H1 (cell line): Measurements from ENCODE around the gene SCAMP4. TPM values are rescaled to one million over a fixed set of nuclear protein-coding genes. Genes with fewer than 3 reads are reported as not detected.

Experiments used
- CTCF ChIA-PET: fragments of 300-600 bp; sonication (Branson Sonifier 250); formaldehyde crosslinking; loops from one replicate; lab custom pipeline; 2021; ENCODE audit not compliant: partially characterized antibody; lab: Charles Lee
- POLR2A ChIA-PET: fragments of 300-600 bp; sonication (Branson Sonifier 250); formaldehyde crosslinking; loops from one replicate; lab custom pipeline; 2021; ENCODE audit warnings: inconsistent platforms; ENCODE audit not compliant: partially characterized antibody; lab: Charles Lee
- DNase-seq, 2 experiments: peaks; one replicate each; pipeline versions ENCODE4 v3.0.0 to v3.0.0-alpha.2; 2010 to 2022; ENCODE audit warnings: low spot score in 2 of 2, low read depth in 1 of 2, mixed read lengths in 1 of 2
- FAIRE-seq: peaks from 2 replicates; lab custom pipeline; 2011; peaks lifted over from hg19 to GRCh38; lab: Jason Lieb, UNC
- H2AFZ ChIP-seq: 2 replicates; pipeline ENCODE4 v1.8.1; 2012; ENCODE audit warnings: low read length, inconsistent platforms
- H2AK5ac ChIP-seq: 2 replicates; pipeline ENCODE4 v1.6.1; 2013; ENCODE audit warnings: low read depth, low read length
- H2BK120ac ChIP-seq: replicated peaks from 2 replicates; pipeline ENCODE3; 2013; ENCODE audit warnings: low read depth, low read length, inconsistent platforms
- H2BK12ac ChIP-seq: 2 replicates; pipeline ENCODE4 v1.6.1; 2013; ENCODE audit warnings: low read depth, low read length
- H2BK15ac ChIP-seq: 2 replicates; pipeline ENCODE4 v1.6.1; 2013; ENCODE audit warnings: low read length
- H2BK20ac ChIP-seq: 2 replicates; pipeline ENCODE4 v1.6.1; 2013; ENCODE audit warnings: low read length
- H2BK5ac ChIP-seq: 2 replicates; pipeline ENCODE4 v1.6.1; 2013; ENCODE audit warnings: low read depth, low read length
- H3K14ac ChIP-seq: 2 replicates; pipeline ENCODE4 v1.6.1; 2013; ENCODE audit warnings: inconsistent platforms; ENCODE audit not compliant: insufficient read length
- H3K18ac ChIP-seq: 2 replicates; pipeline ENCODE4 v1.6.1; 2013; ENCODE audit warnings: low read length; ENCODE audit errors: extremely low read depth
- H3K23ac ChIP-seq: 2 replicates; pipeline ENCODE4 v1.6.1; 2013; ENCODE audit warnings: inconsistent platforms; ENCODE audit not compliant: insufficient read length
- H3K23me2 ChIP-seq: 2 replicates; pipeline ENCODE4 v1.6.1; 2013; ENCODE audit warnings: low read depth, low read length
- H3K27ac ChIP-seq: 2 replicates; pipeline ENCODE4 v1.6.1; 2011; ENCODE audit warnings: low read depth, low read length, inconsistent platforms
- H3K27me3 ChIP-seq, 4 experiments: replicated peaks in 1 of 4; 1 replicate in 1 of 4; 2 replicates in 3 of 4; pipeline versions ENCODE4 v1.6.1 to v1.8.1; 2011 to 2013; ENCODE audit warnings: low read length in 3 of 4, mild to moderate bottlenecking in 3 of 4, inconsistent platforms in 2 of 4, mixed read lengths in 2 of 4, moderate library complexity in 1 of 4; ENCODE audit not compliant: control insufficient read depth in 3 of 4, insufficient read depth in 3 of 4; ENCODE audit errors: extremely low read depth in 1 of 4
- H3K36me3 ChIP-seq, 4 experiments: 2 replicates each; pipeline versions ENCODE4 v1.6.1 to v1.8.1; 2011 to 2013; ENCODE audit warnings: mild to moderate bottlenecking in 4 of 4, low read length in 3 of 4, moderate library complexity in 2 of 4, control low read depth in 1 of 4, inconsistent platforms in 1 of 4; ENCODE audit not compliant: insufficient read depth in 4 of 4, control insufficient read depth in 2 of 4
- H3K4ac ChIP-seq: replicated peaks from 2 replicates; pipeline ENCODE3; 2013; ENCODE audit warnings: low read length, low read depth, mixed read lengths, inconsistent platforms; ENCODE audit not compliant: insufficient read length
- H3K4me1 ChIP-seq, 4 experiments: replicated peaks in 1 of 4; 1 replicate in 1 of 4; 2 replicates in 3 of 4; pipeline versions ENCODE4 v1.6.1 to v1.8.1; 2011 to 2013; ENCODE audit warnings: low read length in 3 of 4, inconsistent platforms in 2 of 4, mixed read lengths in 1 of 4; ENCODE audit not compliant: insufficient read depth in 4 of 4, control insufficient read depth in 3 of 4
- H3K4me2 ChIP-seq, 2 experiments: 2 replicates each; pipeline versions ENCODE4 v1.6.1 to v1.8.1; 2011 to 2013; ENCODE audit warnings: low read depth in 2 of 2, low read length in 2 of 2, control low read depth in 1 of 2, inconsistent platforms in 1 of 2, mild to moderate bottlenecking in 1 of 2; ENCODE audit not compliant: insufficient read depth in 1 of 2
- H3K4me3 ChIP-seq, 4 experiments: fragments of 200-600, 300-600 bp in 1 of 4; sonication (generic), shearing (Covaris generic), sonication (Bioruptor Twin) in 1 of 4; 2 replicates each; pipeline versions ENCODE4 v1.5.1 to v1.8.1; 2011 to 2016; ENCODE audit warnings: low read length in 4 of 4, low read depth in 3 of 4, control low read depth in 2 of 4, inconsistent platforms in 2 of 4, mild to moderate bottlenecking in 2 of 4, mixed read lengths in 1 of 4, moderate library complexity in 1 of 4; ENCODE audit not compliant: insufficient read depth in 2 of 4; ENCODE audit errors: extremely low read depth in 1 of 4
- H3K56ac ChIP-seq: replicated peaks from 2 replicates; pipeline ENCODE3; 2013; ENCODE audit warnings: low read depth, mild to moderate bottlenecking, mixed read lengths, low read length, inconsistent platforms; ENCODE audit not compliant: insufficient read length
- H3K79me1 ChIP-seq: 2 replicates; pipeline ENCODE4 v1.6.1; 2013; ENCODE audit warnings: low read depth, low read length, control low read depth
- H3K79me2 ChIP-seq, 2 experiments: 2 replicates each; pipeline versions ENCODE4 v1.6.1 to v1.8.1; 2012 to 2013; ENCODE audit warnings: low read length in 2 of 2, mild to moderate bottlenecking in 2 of 2, inconsistent platforms in 1 of 2; ENCODE audit not compliant: insufficient read depth in 2 of 2, control insufficient read depth in 1 of 2
- H3K9ac ChIP-seq, 4 experiments: replicated peaks in 1 of 4; 1 replicate in 1 of 4; 2 replicates in 3 of 4; pipeline versions ENCODE4 v1.6.1 to v1.8.1; 2011 to 2013; ENCODE audit warnings: low read depth in 3 of 4, low read length in 3 of 4, control low read depth in 2 of 4, mild to moderate bottlenecking in 2 of 4, moderate library complexity in 2 of 4, inconsistent platforms in 1 of 4; ENCODE audit errors: extremely low read depth in 1 of 4
- H3K9me3 ChIP-seq, 2 experiments: 2 replicates each; pipeline versions ENCODE4 v1.6.1 to v1.8.1; 2012 to 2013; ENCODE audit warnings: mild to moderate bottlenecking in 2 of 2, moderate library complexity in 2 of 2, control low read depth in 1 of 2, inconsistent platforms in 1 of 2, low read depth in 1 of 2, low read length in 1 of 2, mixed read lengths in 1 of 2; ENCODE audit not compliant: insufficient read depth in 2 of 2
- H4K20me1 ChIP-seq, 2 experiments: replicated peaks in 1 of 2; 2 replicates each; pipeline versions ENCODE3 to v1.8.1; 2011 to 2013; ENCODE audit warnings: inconsistent platforms in 2 of 2, low read length in 2 of 2, mild to moderate bottlenecking in 1 of 2; ENCODE audit not compliant: insufficient read depth in 2 of 2, control insufficient read depth in 1 of 2
- H4K5ac ChIP-seq: 2 replicates; pipeline ENCODE4 v1.6.1; 2013; ENCODE audit warnings: low read length, low read depth, mixed read lengths, inconsistent platforms; ENCODE audit not compliant: insufficient read length
- H4K8ac ChIP-seq: 2 replicates; pipeline ENCODE4 v1.8.0; 2013; ENCODE audit warnings: mild to moderate bottlenecking, moderate library complexity, low read length, inconsistent platforms; ENCODE audit not compliant: insufficient read depth; ENCODE audit errors: extremely low read depth
- H4K91ac ChIP-seq: replicated peaks from 2 replicates; pipeline ENCODE3; 2013; ENCODE audit warnings: low read length, mixed read lengths, inconsistent platforms; ENCODE audit not compliant: insufficient read length
- BRCA1 ChIP-seq: IDR thresholded peaks from 2 replicates; pipeline ENCODE4 v1.6.1; 2012; ENCODE audit warnings: low read depth, low read length, improper control_type of control experiment
- CREB1 ChIP-seq: IDR thresholded peaks from 2 replicates; pipeline ENCODE4 v1.6.1; 2012; ENCODE audit warnings: inconsistent platforms
- EZH2 ChIP-seq: fragments of 200-600 bp; sonication (generic); IDR thresholded peaks from 2 replicates; pipeline ENCODE4 v1.7.1; 2012; ENCODE audit warnings: low read depth, mild to moderate bottlenecking, moderate library complexity, low read length, inconsistent platforms; ENCODE audit not compliant: severe bottlenecking
- MAX ChIP-seq: IDR thresholded peaks from 2 replicates; pipeline ENCODE4 v1.6.1; 2012; ENCODE audit warnings: inconsistent platforms
- PHF8 ChIP-seq: fragments of 200-600 bp; sonication (generic); conservative IDR thresholded peaks from 2 replicates; pipeline ENCODE4 v1.7.1; 2012; ENCODE audit warnings: low read depth, mild to moderate bottlenecking, inconsistent platforms, low read length, moderate library complexity
- RFX5 ChIP-seq: IDR thresholded peaks from 2 replicates; pipeline ENCODE4 v1.6.1; 2011; ENCODE audit warnings: low read depth, low read length, improper control_type of control experiment, borderline replicate concordance
- RNF2 ChIP-seq: fragments of 200-900, 300-1000 bp; sonication (generic); IDR thresholded peaks from 2 replicates; pipeline ENCODE4 v1.7.1; 2016; ENCODE audit warnings: borderline replicate concordance, low read depth, mild to moderate bottlenecking, antibody characterized with exemption, low read length; ENCODE audit not compliant: poor library complexity, severe bottlenecking; ENCODE audit errors: missing control alignments
- RXRA ChIP-seq: IDR thresholded peaks from 2 replicates; pipeline ENCODE4 v1.6.1; 2011; ENCODE audit warnings: low read depth, mild to moderate bottlenecking, low read length, moderate library complexity; ENCODE audit not compliant: insufficient read depth
- SRF ChIP-seq: IDR thresholded peaks from 2 replicates; pipeline ENCODE4 v1.6.1; 2011; ENCODE audit warnings: mild to moderate bottlenecking, low read depth, low read length, moderate library complexity
- USF2 ChIP-seq: IDR thresholded peaks from 2 replicates; pipeline ENCODE4 v1.6.1; 2011; ENCODE audit warnings: low read length, improper control_type of control experiment
- WGBS, 2 experiments: shearing (Covaris generic) in 1 of 2; methylation state at CpG; one replicate each; pipeline versions ENCODE4 v1.1.6 to v1.1.7; 2013 to 2015; ENCODE audit warnings: low lambda C conversion rate in 2 of 2, mixed read lengths in 2 of 2, inconsistent platforms in 1 of 2, low coverage in 1 of 2, missing lambda C conversion rate in 1 of 2; ENCODE audit not compliant: insufficient replicate concordance in 2 of 2, insufficient coverage in 1 of 2, insufficient read length in 1 of 2; ENCODE audit errors: extremely low coverage in 1 of 2, missing lambda C conversion rate in 1 of 2; 5-methylcytosine and 5-hydroxymethylcytosine counted together
- polyA plus RNA-seq, 7 experiments: library from polyadenylated mRNA; depleted of rRNA in 3 of 7; stranded (reverse) in 5 of 7; unstranded in 2 of 7; fragments of >200 nt in 5 of 7; fragments of 200-250 nt in 2 of 7; gene quantifications; 1 replicate in 5 of 7; 2 replicates in 1 of 7; 4 replicates in 1 of 7; pipeline versions ENCODE4 v1.2.1 to v1.2.3, GENCODE V29; 2011 to 2013; ENCODE audit warnings: missing spikeins in 2 of 7, mixed read lengths in 2 of 7
- total RNA-seq: library from RNA; stranded (reverse); fragmentation: NEBNext Ultra II Directional; extraction: Animal tissue kit (Norgen Biotek cat#: 25700); gene quantifications from 2 replicates; pipeline ENCODE4 v1.2.1, GENCODE V29; 2021

Gene SCAMP4
- total and polyA plus RNA-seq, 2 of the 8 experiments (the other 6 are each of a cell fraction or from before 2014, with no cell fraction given): 17.1 to 61.4 TPM

GRCh38 chr19:1929021-1929742, 24.0 kb downstream of the SCAMP4 start:
- H3K18ac ChIP-seq: no peak overlapping the region
- peaks cover 0 to 6% (median 1%) of the 10 kb centered on the region in 4 experiments; a peak in 4 of 8 replicates for H3K36me3 ChIP-seq
- FAIRE-seq: no peak
- no peaks in the 10 kb centered on the region; a peak in 1 of 7 replicates for H3K27me3 ChIP-seq
- no peak overlapping the region for H2AFZ ChIP-seq
- H4K5ac ChIP-seq: no peak overlapping the region
- no peak overlapping the region for H3K4ac ChIP-seq
- no peaks in the 10 kb centered on the region for H4K20me1 ChIP-seq
- H3K4me3 ChIP-seq: peak overlapping the region in 3 of 4 experiments; percentile 20 to 52 (median 36); a peak in 5 of 8 replicates
- no peak overlapping the region for H4K8ac ChIP-seq
- no peaks in the 10 kb centered on the region for H3K79me1 ChIP-seq
- H2BK120ac ChIP-seq: no peak overlapping the region
- H3K56ac ChIP-seq: no peak overlapping the region
- peak in 1 of 2 experiments; percentile 95 for DNase-seq
- H3K23me2 ChIP-seq: peaks cover 4% of the 10 kb centered on the region; the same call in 1 of the 2 replicates
- H2AK5ac ChIP-seq: no peak overlapping the region
- H2BK15ac ChIP-seq: no peak overlapping the region
- no peak overlapping the region for H3K27ac ChIP-seq
- H3K9me3 ChIP-seq: peaks cover 3 to 9% of the 10 kb centered on the region in 2 experiments; a peak in 2 of 4 replicates
- H4K91ac ChIP-seq: no peak overlapping the region
- ChIA-PET POLR2A (interaction anchor here (0.9 to 2.7 kb wide), 5 partner anchors 9 to 43 kb away, joined by 3 to 13 read pairs (median 4); no protein-coding TSS in a partner anchor), CTCF (interaction anchor here (0.6 to 4.7 kb wide), 45 partner anchors 8 to 386 kb away, joined by 3 to 40 read pairs (median 5); partner anchors contain the start of genes ADAT3 and SCAMP4)
- H2BK12ac ChIP-seq: no peak overlapping the region
- no peaks in the 10 kb centered on the region for H3K79me2 ChIP-seq
- H3K4me1 ChIP-seq: peaks cover 0 to 8% (median 4%) of the 10 kb centered on the region in 4 experiments; a peak in 4 of 7 replicates
- no peak overlapping the region for H2BK20ac ChIP-seq
- H3K9ac ChIP-seq: no peak overlapping the region
- no peak overlapping the region for H3K23ac ChIP-seq
- H3K14ac ChIP-seq: no peak overlapping the region
- H3K4me2 ChIP-seq: peak overlapping the region; percentile 50 to 75
- no peak overlapping the region for H2BK5ac ChIP-seq
- 28% methylated on average over 41 of the region's 42 CpGs; no CpG with 5 or more reads in 1 of the 2 experiments for WGBS, 2 experiments
- TF ChIP-seq EZH2 (no peak), RNF2 (no peak), PHF8 (no peak), SRF (no peak), CREB1 (0 out of 2 replicates have a peak, but pooled peaks have one; percentile 12), RFX5 (no peak), RXRA (0 out of 2 replicates have a peak, but pooled peaks have one; percentile 7), USF2 (no peak), BRCA1 (no peak), MAX (no peak)
